Thymus (tissue), 11 donors: ENCODE measurements around the gene MYOD1. TPM values are rescaled to one million over a fixed set of nuclear protein-coding genes. Genes with fewer than 3 reads are reported as not detected.
A peak's percentile ranks its signal among the peaks of the same experiment; 100 is the strongest.

Source experiments
- DNase-seq, 9 donors: peaks; one replicate each; pipeline ENCODE4 v3.0.0-alpha.2; 2013; ENCODE audit warnings: low spot score in 9 of 9, low read depth in 6 of 9, missing footprints in 1 of 9
- H3K27ac ChIP-seq, 2 donors: one replicate each; pipeline ENCODE4 v1.5.1; 2013; ENCODE audit warnings: control low read depth in 1 of 2, low read depth in 1 of 2, low read length in 1 of 2, mild to moderate bottlenecking in 1 of 2, moderate library complexity in 1 of 2
- H3K27me3 ChIP-seq, 2 donors: one replicate each; pipeline ENCODE4 v1.5.1; 2013; ENCODE audit warnings: low read length in 1 of 2; ENCODE audit not compliant: control insufficient read depth in 2 of 2, insufficient read depth in 1 of 2
- H3K36me3 ChIP-seq, 2 donors: one replicate each; pipeline ENCODE4 v1.5.1; 2013; ENCODE audit warnings: low read length in 1 of 2, mild to moderate bottlenecking in 1 of 2, moderate library complexity in 1 of 2; ENCODE audit not compliant: control insufficient read depth in 2 of 2, insufficient read depth in 2 of 2
- H3K4me1 ChIP-seq, 2 donors: one replicate each; pipeline ENCODE4 v1.5.1; 2013; ENCODE audit warnings: low read length in 2 of 2; ENCODE audit not compliant: control insufficient read depth in 2 of 2, insufficient read depth in 2 of 2
- H3K4me3 ChIP-seq, 2 donors: one replicate each; pipeline ENCODE4 v1.5.1; 2013; ENCODE audit warnings: low read length in 2 of 2, control low read depth in 1 of 2, mild to moderate bottlenecking in 1 of 2
- H3K9me3 ChIP-seq, 2 donors: one replicate each; pipeline ENCODE4 v1.5.1; 2013; ENCODE audit warnings: low read length in 1 of 2, mild to moderate bottlenecking in 1 of 2; ENCODE audit not compliant: control insufficient read depth in 2 of 2, insufficient read depth in 1 of 2
- WGBS: extraction: QIAGEN DNeasy Blood & Tissue Kit; methylation state at CpG from one replicate; pipeline ENCODE4 v1.1.7; 2013; 5-methylcytosine and 5-hydroxymethylcytosine counted together
- polyA plus RNA-seq: library from polyadenylated mRNA; stranded (reverse); fragments of 200-250 nt; gene quantifications from one replicate; pipeline ENCODE4 v1.2.3, GENCODE V29; 2013
- total RNA-seq: library from RNA; stranded (reverse); fragments of 120-200 nt; gene quantifications from one replicate; pipeline ENCODE4 v1.2.4, GENCODE V29; 2013
- donor health status: healthy.

The MYOD1 gene
- total and polyA plus RNA-seq, 2 donors = 0.38 to 0.43 TPM

DNA sequence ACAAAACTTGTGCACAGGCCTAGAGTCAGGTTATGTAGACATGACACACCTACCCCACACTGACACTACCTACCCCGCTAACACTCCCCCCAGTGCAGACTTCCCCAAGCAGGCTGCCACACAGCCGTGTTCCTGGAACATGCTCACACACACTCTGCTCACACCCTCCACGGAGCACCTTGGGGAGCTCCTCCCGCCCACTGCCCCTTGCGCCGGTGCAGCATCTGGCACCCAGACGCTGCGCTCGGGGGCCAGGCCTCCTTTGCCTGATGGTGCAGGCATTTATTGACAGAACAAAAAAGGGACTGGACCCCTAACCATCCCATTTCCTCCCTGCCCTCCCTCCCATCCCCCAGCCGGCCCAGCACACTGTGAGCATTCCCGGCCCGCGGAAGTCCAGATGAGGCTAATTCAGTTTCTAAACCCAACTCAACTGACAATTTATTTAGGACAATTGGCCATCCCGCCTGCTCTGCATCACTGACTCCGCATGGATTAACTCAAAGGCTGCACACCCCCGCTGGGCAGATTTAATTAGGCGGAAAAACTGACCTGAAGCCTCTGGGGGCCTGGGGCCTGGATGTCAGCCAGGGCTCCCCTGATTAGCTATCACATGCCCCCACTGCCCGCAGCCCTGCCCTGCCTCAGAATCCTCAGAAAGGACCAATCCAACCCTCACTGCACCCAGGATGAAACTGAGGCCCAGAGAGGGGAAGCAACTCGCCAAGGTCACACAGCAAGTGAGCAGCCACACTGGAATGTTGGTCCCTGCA is 45.3 kb downstream of the MYOD1 start:
- 86% methylated on average over 19 of the region's 19 CpGs for WGBS
- no peaks in the 10 kb centered on the region for H3K27me3 ChIP-seq
- no peak for DNase-seq

DNA sequence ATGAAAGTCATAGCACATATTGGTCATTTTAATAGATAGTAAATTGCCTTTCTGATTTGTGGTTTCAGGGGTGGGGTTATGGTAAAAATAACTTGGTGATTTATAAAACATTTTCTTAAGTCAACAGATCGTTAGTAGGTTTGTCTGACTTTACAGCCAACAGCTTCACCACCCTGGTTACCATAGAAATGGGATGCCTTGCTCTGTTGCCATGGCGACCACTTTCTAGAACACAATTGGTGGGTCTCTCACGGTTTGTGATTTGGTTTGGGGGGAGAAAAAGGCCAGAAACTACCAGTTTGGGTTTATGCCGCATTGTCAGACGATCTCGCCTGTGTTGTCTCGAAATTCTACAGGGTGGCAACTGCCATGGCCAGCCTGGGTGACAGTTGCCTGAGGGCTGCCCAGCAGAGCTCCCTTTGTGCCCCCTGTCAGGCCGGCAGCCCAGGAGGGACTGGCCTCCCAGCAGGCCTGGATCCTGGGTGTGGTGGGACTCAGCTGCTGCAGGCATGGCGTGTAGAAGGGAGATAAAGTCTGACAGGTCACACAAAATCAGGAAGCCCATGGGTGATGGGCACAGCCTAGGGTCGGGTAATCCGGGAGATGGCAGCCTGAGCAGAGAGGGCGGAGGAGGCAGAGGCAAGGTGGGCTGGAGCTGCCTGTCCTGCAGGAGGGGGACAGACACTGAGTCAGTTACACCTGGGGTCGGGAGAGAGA is 46.1 kb downstream of the MYOD1 start:
- WGBS = 79% methylated on average over 13 of the region's 13 CpGs
- Histone ChIP-seq H3K27ac (no peak overlapping the region), H3K4me1 (no peaks in the 10 kb centered on the region), H3K36me3 (no peaks in the 10 kb centered on the region), H3K4me3 (no peak overlapping the region), H3K27me3 (no peaks in the 10 kb centered on the region), H3K9me3 (no peaks in the 10 kb centered on the region)
- DNase-seq = no peak

More for the DNA sequence above, 45.3 kb downstream of the MYOD1 start:
- no peaks in the 10 kb centered on the region for H3K9me3 ChIP-seq
- no peaks in the 10 kb centered on the region for H3K36me3 ChIP-seq
- no peaks in the 10 kb centered on the region for H3K4me1 ChIP-seq
- H3K27ac ChIP-seq = no peak overlapping the region
- H3K4me3 ChIP-seq = no peak overlapping the region

DNA sequence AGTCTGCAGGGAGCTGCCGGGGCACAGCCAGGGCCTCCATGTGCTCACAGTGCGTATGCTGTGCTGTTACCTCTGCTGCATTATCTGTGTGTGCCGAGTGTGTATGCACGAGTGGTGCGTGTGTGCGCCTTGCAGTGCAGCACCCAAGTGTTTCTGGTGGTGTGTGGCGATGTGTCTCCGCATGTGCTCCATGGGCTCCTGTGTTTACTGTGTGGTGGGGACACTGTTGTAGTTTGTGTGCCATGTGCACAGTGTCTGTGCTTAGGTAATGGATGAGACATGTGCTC is 46.6 kb downstream of the MYOD1 start:
- Histone ChIP-seq H3K36me3 (no peaks in the 10 kb centered on the region), H3K4me3 (no peak overlapping the region), H3K4me1 (no peaks in the 10 kb centered on the region), H3K27me3 (no peaks in the 10 kb centered on the region), H3K27ac (no peak overlapping the region), H3K9me3 (no peaks in the 10 kb centered on the region)
- no peak for DNase-seq
- 98% methylated on average over 8 of the region's 8 CpGs for WGBS

DNA sequence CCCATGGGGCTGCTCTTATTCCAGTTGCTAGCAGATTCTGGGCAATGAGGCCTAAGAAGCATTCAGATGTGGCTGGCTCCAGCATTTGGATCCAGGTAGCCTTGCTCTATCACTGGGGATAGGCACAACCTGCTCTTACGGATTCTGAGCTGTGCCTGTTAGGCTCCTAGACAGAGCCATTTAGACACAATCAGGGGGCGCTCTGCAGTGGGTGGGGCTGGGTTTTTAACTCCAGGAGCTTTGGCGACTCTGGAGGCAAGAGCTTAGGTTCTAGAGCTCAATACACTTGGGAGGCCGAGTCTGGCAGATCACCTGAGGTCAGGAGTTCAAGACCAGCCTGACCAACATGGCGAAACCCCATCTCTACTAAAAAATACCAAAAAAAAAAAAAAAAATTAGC is 47.2 kb downstream of the MYOD1 start:
- 92% methylated on average over 5 of the region's 5 CpGs for WGBS
- DNase-seq = no peak
- H3K36me3 ChIP-seq = no peaks in the 10 kb centered on the region

DNA sequence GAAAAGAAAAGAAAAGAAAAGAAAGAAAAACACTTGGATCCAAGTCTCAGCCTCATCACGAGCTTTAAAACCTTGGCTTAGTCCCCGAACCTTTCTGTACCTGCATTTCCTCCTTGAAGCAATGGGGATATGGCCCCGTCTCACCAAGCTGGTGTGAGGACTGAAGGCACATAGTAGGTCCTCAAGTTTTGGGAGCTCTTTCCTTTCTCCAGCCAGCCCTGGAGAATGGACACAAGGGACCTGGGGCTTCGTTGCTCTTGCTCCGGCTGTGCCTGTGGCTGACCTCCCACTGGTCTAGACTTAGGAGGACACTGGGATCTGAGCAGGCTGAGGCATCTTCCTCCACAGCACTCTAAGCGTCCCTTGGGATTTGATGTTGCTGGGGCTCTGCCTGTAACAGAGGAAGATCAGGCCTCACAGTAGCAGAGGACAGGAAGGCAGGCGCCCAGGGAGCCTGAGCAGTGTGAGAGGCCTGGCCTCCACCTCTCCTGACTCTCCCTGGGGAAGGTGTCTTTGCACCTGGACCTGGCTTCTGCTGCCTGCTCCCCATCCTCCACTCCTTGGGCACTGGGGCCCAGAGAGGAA is 48.0 kb downstream of the MYOD1 start:
- 83% methylated on average over 7 of the region's 7 CpGs for WGBS
- no peak overlapping the region for H3K27ac ChIP-seq
- no peak for DNase-seq

More for the DNA sequence above, 47.2 kb downstream of the MYOD1 start:
- Histone ChIP-seq H3K9me3 (no peaks in the 10 kb centered on the region), H3K27ac (no peak overlapping the region), H3K27me3 (no peaks in the 10 kb centered on the region), H3K4me1 (no peaks in the 10 kb centered on the region), H3K4me3 (no peak overlapping the region)

DNA sequence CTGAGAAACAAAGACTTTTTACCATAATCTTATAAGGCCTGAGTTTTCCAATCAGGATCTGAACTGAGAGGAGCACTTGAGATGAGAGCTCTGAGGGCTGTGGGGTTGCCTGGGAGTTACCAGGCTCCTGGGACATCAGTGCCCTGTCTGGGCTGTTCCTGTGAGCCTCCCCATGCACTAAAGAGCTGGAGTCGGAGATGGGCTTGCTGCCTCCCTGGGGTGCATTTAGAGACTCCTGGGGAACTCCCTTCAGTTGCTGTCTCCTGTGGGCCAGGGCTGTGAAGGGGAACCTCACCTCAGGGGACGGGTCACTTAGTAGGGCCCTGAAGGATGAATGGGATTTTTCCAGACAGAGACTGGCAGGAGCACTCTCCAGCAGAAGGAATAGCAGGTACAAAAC is 48.5 kb downstream of the MYOD1 start:
- H3K27ac ChIP-seq = no peak overlapping the region
- H3K27me3 ChIP-seq = no peaks in the 10 kb centered on the region
- no peak overlapping the region for H3K4me3 ChIP-seq
- no peaks in the 10 kb centered on the region for H3K9me3 ChIP-seq
- H3K36me3 ChIP-seq = no peaks in the 10 kb centered on the region
- no peak for DNase-seq
- no peaks in the 10 kb centered on the region for H3K4me1 ChIP-seq
- WGBS = 92% methylated on average over 2 of the region's 2 CpGs

More for the DNA sequence above, 48.0 kb downstream of the MYOD1 start:
- Histone ChIP-seq H3K36me3 (no peaks in the 10 kb centered on the region), H3K4me1 (no peaks in the 10 kb centered on the region), H3K9me3 (no peaks in the 10 kb centered on the region), H3K4me3 (no peak overlapping the region), H3K27me3 (no peaks in the 10 kb centered on the region)

DNA sequence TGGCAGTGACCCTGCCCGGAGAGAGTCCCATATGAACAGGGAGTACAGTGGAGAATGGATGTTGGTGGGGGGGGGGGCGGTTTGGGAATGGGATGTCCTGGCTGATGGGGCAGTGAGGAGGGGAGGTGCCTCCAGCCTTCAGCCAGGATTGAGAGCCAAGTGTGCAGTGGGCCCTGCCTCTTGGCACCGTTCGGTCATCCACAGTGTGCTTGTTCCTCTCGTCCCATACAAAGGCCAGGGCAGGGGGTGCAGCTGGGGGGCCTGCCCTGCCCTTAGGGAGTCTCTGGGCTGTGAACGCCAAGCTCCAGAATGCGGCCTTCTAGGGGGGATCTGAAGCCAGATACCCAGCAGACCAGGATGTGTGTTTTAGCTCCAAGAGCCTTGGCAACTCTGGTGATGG is 49.2 kb downstream of the MYOD1 start:
- DNase-seq = no peak
- WGBS = 97% methylated on average over 7 of the region's 7 CpGs
- no peaks in the 10 kb centered on the region for H3K27me3 ChIP-seq
- H3K4me3 ChIP-seq = no peak overlapping the region
- no peaks in the 10 kb centered on the region for H3K9me3 ChIP-seq
- no peak overlapping the region for H3K27ac ChIP-seq
- H3K4me1 ChIP-seq = no peaks in the 10 kb centered on the region
- no peaks in the 10 kb centered on the region for H3K36me3 ChIP-seq

DNA sequence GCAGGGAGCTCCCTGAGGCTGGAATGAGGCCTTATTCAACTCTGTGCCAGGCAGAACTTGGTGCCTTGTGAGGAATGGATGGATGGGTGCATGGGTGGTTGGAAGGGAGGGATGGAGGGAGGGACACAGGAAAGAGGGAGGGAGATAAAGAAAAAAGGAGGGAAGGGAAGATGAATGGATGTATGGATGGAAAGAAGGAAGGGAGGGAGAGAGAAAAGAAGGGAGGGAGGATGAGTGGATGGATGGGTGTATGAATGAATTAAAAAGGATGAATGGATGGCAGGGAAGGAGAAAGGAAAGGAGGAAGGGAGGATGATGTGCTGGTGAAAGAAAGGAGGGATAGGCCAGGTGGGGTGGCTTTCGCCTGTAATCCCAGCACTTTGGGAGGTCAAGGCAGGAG is 49.8 kb downstream of the MYOD1 start:
- no peak overlapping the region for H3K27ac ChIP-seq
- no peaks in the 10 kb centered on the region for H3K36me3 ChIP-seq
- no peak for DNase-seq
- no peak overlapping the region for H3K4me3 ChIP-seq
- no peaks in the 10 kb centered on the region for H3K9me3 ChIP-seq
- no peaks in the 10 kb centered on the region for H3K27me3 ChIP-seq
- WGBS = 89% methylated on average over 1 of the region's 1 CpG
- H3K4me1 ChIP-seq = no peaks in the 10 kb centered on the region

DNA sequence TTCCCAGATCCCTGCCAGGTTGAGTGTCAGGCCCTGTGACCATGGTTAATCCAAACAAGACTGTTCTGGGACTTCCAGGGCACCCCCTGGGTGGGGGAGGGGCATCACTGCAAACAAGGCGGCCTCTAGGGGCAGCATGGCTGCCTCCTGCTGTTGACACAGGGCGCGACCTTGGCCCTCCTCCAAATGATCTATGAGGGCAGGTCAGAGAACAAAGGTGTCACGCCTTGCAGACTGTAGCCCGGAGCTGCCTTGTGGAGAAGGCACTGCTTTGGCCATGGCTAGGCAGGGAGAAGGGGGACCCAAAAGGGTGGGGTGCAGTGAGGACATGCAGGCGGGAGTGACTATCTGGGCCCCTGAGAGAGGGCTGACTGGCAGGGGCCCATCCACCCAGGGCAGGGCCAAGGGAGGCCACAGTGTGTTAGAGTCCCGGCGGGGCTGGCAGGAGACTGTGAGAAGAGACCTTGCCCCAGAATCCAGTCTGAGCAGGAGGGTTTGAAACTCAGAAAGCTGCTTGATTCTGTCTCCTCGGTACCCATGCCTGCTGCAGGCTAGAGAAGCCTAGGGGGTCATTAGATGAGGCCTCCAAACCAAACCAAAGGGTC is 50.8 kb downstream of the MYOD1 start:
- H3K27me3 ChIP-seq = no peaks in the 10 kb centered on the region
- peak in 1 of 9 donors; percentile 5 for DNase-seq
- H3K4me1 ChIP-seq = no peaks in the 10 kb centered on the region
- no peak overlapping the region for H3K4me3 ChIP-seq
- WGBS = 89% methylated on average over 9 of the region's 9 CpGs
- H3K27ac ChIP-seq = no peak overlapping the region
- H3K9me3 ChIP-seq = no peaks in the 10 kb centered on the region
- no peaks in the 10 kb centered on the region for H3K36me3 ChIP-seq
